Peyer's patch (tissue), 4 donors: ENCODE measurements around the gene NBAS. TPM values are rescaled to one million over a fixed set of nuclear protein-coding genes. Genes with fewer than 3 reads are reported as not detected.

Source experiments
- DNase-seq, 3 donors: peaks; one replicate each; pipeline ENCODE4 v3.0.0-alpha.2; 2017 to 2019
- H3K27ac ChIP-seq, 4 donors: fragments of 200-600 bp; sonication (generic); one replicate each; pipeline ENCODE4 v1.5.1; 2016 to 2019
- H3K27me3 ChIP-seq, 2 donors: fragments of 200-600 bp; sonication (generic); one replicate each; pipeline ENCODE4 v1.5.1; 2019
- H3K36me3 ChIP-seq, 3 donors: fragments of 200-600 bp; sonication (generic); one replicate each; pipeline ENCODE4 v1.5.1; 2016 to 2019
- H3K4me1 ChIP-seq, 4 donors: fragments of 200-600 bp; sonication (generic); one replicate each; pipeline ENCODE4 v1.5.1; 2016 to 2019
- H3K4me3 ChIP-seq, 4 donors: fragments of 200-600 bp; sonication (generic); 1 replicate in 3 of 4; 2 replicates in 1 of 4; pipeline ENCODE4 v1.5.1; 2016 to 2019; ENCODE audit warnings: mild to moderate bottlenecking in 1 of 4
- H3K9me3 ChIP-seq, 4 donors: fragments of 200-600 bp; sonication (generic); one replicate each; pipeline ENCODE4 v1.5.1; 2016 to 2019; ENCODE audit warnings: mild to moderate bottlenecking in 1 of 4
- POLR2A ChIP-seq, 2 donors: fragments of 450-650 bp; IDR thresholded peaks; one replicate each; pipeline ENCODE4 v1.5.1; 2017; ENCODE audit warnings: antibody characterized with exemption in 2 of 2, mild to moderate bottlenecking in 2 of 2, moderate library complexity in 2 of 2
- total RNA-seq, 4 donors: library from RNA; depleted of rRNA; stranded (reverse); fragments of >200 nt; gene quantifications; one replicate each; pipeline ENCODE4 v1.1.0, GENCODE V29; 2016
- TF ChIP-seq, protein P1 (sequence below), 6 experiments: fragments of 450-650 bp in 4 of 6; fragments of 200-600 bp in 2 of 6; sonication (generic) in 1 of 6; IDR thresholded peaks; one replicate each; pipeline ENCODE4 v1.5.1; 2017 to 2019; ENCODE audit warnings: antibody characterized with exemption in 6 of 6, mild to moderate bottlenecking in 3 of 6, moderate library complexity in 1 of 6

NBAS gene
- total RNA-seq, 4 donors from 2014 or later, result 43.2 to 70.2 (median 55.3) TPM

GRCh38 chr2:15136639-15137038 lies 424.5 kb downstream of the NBAS start:
- no peak overlapping the region for H3K27ac ChIP-seq
- H3K27me3 ChIP-seq, result no peaks in the 10 kb centered on the region
- H3K9me3 ChIP-seq, result no peaks in the 10 kb centered on the region
- TF ChIP-seq, protein P1, sequence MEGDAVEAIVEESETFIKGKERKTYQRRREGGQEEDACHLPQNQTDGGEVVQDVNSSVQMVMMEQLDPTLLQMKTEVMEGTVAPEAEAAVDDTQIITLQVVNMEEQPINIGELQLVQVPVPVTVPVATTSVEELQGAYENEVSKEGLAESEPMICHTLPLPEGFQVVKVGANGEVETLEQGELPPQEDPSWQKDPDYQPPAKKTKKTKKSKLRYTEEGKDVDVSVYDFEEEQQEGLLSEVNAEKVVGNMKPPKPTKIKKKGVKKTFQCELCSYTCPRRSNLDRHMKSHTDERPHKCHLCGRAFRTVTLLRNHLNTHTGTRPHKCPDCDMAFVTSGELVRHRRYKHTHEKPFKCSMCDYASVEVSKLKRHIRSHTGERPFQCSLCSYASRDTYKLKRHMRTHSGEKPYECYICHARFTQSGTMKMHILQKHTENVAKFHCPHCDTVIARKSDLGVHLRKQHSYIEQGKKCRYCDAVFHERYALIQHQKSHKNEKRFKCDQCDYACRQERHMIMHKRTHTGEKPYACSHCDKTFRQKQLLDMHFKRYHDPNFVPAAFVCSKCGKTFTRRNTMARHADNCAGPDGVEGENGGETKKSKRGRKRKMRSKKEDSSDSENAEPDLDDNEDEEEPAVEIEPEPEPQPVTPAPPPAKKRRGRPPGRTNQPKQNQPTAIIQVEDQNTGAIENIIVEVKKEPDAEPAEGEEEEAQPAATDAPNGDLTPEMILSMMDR (IDR thresholded peaks at IDR 0.05), result no peak
- no peak for TF ChIP-seq POLR2A (IDR thresholded peaks at IDR 0.05)
- H3K4me1 ChIP-seq, result no peaks in the 10 kb centered on the region
- H3K36me3 ChIP-seq, result no peaks in the 10 kb centered on the region
- H3K4me3 ChIP-seq, result no peak overlapping the region
- DNase-seq, result no peak

GRCh38 chr2:15134957-15135356 lies 426.2 kb downstream of the NBAS start:
- no peaks in the 10 kb centered on the region for H3K4me1 ChIP-seq
- TF ChIP-seq, protein P1 (IDR thresholded peaks at IDR 0.05), result no peak
- TF ChIP-seq POLR2A (IDR thresholded peaks at IDR 0.05), result no peak
- H3K27ac ChIP-seq, result no peak overlapping the region
- no peak overlapping the region for H3K4me3 ChIP-seq
- H3K36me3 ChIP-seq, result no peaks in the 10 kb centered on the region
- H3K27me3 ChIP-seq, result no peaks in the 10 kb centered on the region
- DNase-seq, result no peak
- H3K9me3 ChIP-seq, result no peaks in the 10 kb centered on the region

DNA sequence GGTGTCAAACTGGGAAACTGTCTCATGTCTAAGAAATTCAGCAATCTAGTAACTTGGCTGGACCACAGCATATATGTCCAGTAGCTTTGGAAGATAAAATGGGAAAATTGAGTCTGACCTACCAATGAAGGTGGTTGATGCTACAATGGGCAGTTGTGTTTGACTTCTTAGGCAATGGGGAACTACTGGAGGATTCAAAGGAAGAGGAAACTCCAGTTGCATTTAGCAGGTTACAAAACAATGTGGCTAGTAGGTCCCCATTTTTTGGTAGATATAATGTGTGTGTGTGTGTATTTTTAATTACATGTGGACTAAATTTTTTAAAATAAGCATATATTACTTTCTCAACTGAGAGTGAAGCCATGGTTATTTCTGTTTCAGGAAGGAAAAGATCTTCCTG lies 427.7 kb downstream of the NBAS start:
- H3K27ac ChIP-seq, result no peak overlapping the region
- no peak for DNase-seq
- no peaks in the 10 kb centered on the region for H3K4me1 ChIP-seq
- TF ChIP-seq POLR2A (IDR thresholded peaks at IDR 0.05), result no peak
- TF ChIP-seq, protein P1 (IDR thresholded peaks at IDR 0.05), result no peak
- no peaks in the 10 kb centered on the region for H3K27me3 ChIP-seq
- no peaks in the 10 kb centered on the region for H3K36me3 ChIP-seq
- H3K4me3 ChIP-seq, result no peak overlapping the region
- H3K9me3 ChIP-seq, result no peaks in the 10 kb centered on the region

- H3K36me3 ChIP-seq, result no peaks in the 10 kb centered on the region
- H3K4me1 ChIP-seq, result peaks cover 0 to 8% (median 0%) of the 10 kb centered on the region in 4 donors
- no peak for TF ChIP-seq POLR2A (IDR thresholded peaks at IDR 0.05)
- TF ChIP-seq, protein P1 (IDR thresholded peaks at IDR 0.05), result no peak
- H3K27me3 ChIP-seq, result no peaks in the 10 kb centered on the region
- H3K4me3 ChIP-seq, result no peak overlapping the region
- H3K27ac ChIP-seq, result no peak overlapping the region
- no peaks in the 10 kb centered on the region for H3K9me3 ChIP-seq
- DNase-seq, result no peak
Measured at GRCh38 chr2:15128846-15129245, 432.3 kb downstream of the NBAS start.

DNA sequence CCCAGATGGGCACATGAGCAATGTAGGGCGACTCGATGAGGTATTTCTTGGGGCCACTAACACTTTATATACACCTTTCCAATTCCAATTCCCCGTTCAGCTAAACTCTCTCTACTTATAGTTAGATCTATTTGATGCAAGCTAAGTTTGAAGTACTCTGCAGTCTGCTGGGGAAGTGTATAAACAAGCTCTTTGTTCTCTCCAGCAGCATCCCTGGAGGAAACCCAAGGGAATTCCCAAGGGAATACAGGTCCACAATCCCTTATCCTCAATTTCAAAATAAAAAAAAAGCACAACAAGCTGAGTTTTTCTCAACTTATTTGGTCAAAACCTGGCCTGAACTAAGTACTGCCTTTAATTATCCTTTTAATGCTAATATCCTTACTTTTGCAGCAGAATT lies 433.3 kb downstream of the NBAS start:
- peaks cover 0 to 8% (median 0%) of the 10 kb centered on the region in 4 donors for H3K4me1 ChIP-seq
- H3K27ac ChIP-seq, result no peak overlapping the region
- H3K36me3 ChIP-seq, result no peaks in the 10 kb centered on the region
- TF ChIP-seq POLR2A (IDR thresholded peaks at IDR 0.05), result no peak
- TF ChIP-seq, protein P1 (IDR thresholded peaks at IDR 0.05), result no peak
- H3K27me3 ChIP-seq, result no peaks in the 10 kb centered on the region
- no peaks in the 10 kb centered on the region for H3K9me3 ChIP-seq
- DNase-seq, result no peak
- H3K4me3 ChIP-seq, result no peak overlapping the region

GRCh38 chr2:15127301-15127700 lies 433.8 kb downstream of the NBAS start:
- no peak for DNase-seq
- no peaks in the 10 kb centered on the region for H3K36me3 ChIP-seq
- no peaks in the 10 kb centered on the region for H3K27me3 ChIP-seq
- TF ChIP-seq, protein P1 (IDR thresholded peaks at IDR 0.05), result no peak
- TF ChIP-seq POLR2A (IDR thresholded peaks at IDR 0.05), result no peak
- no peak overlapping the region for H3K4me3 ChIP-seq
- peaks cover 0 to 8% (median 0%) of the 10 kb centered on the region in 4 donors for H3K4me1 ChIP-seq
- no peak overlapping the region for H3K27ac ChIP-seq
- no peaks in the 10 kb centered on the region for H3K9me3 ChIP-seq
